ENCODE measurements around the gene RFTN2. TPM values are rescaled to one million over a fixed set of nuclear protein-coding genes. Genes with fewer than 3 reads are reported as not detected.
"Not testable (repeated sequence)": the region's sequence is repeated elsewhere in the genome, so short reads cannot be mapped to it uniquely, and the experiment has no call there.

The RFTN2 gene
- polyA plus RNA-seq, 1 of the 3 experiments (the other 2 are of a cell fraction): 0.05 TPM

- Histone ChIP-seq H4K20me1 (ENCODE audit: insufficient read depth) (no peaks in the 10 kb centered on the region), H3F3A (replicated peaks; ENCODE audit: insufficient read depth) (peaks cover 4% of the 10 kb centered on the region), H3K36me3 (replicated peaks in 1 of 2; ENCODE audit: control insufficient read depth in 1 of 2, insufficient read depth in 2 of 2, low read length in 1 of 2) (peaks cover 20 to 67% of the 10 kb centered on the region in 2 experiments), H3K4me1 (ENCODE audit: control insufficient read depth in 1 of 2, insufficient read depth in 2 of 2, low read depth in 1 of 2, low read length in 1 of 2) (0 out of 4 replicates have a peak, but pooled peaks cover 0 to 4% of the 10 kb centered on the region in 2 experiments), H3K79me2 (ENCODE audit: insufficient read depth) (peaks cover 3% of the 10 kb centered on the region; the same call in 1 of the 2 replicates), H3K27me3 (ENCODE audit: insufficient read depth) (no peaks in the 10 kb centered on the region), H3K4me2 (no peak overlapping the region), H3K27ac (ENCODE audit: low read depth in 2 of 2, low read length in 1 of 2) (no peak overlapping the region), H3K9ac (no peak overlapping the region), H2AFZ (ENCODE audit: low read depth) (no peak overlapping the region), H3K9me2 (no peaks in the 10 kb centered on the region), H3K4me3 (ENCODE audit: low read depth in 2 of 2, low read length in 1 of 2) (no peak overlapping the region), H3K9me3 (no peaks in the 10 kb centered on the region)
- ChIA-PET CTCF (no interaction called here), POLR2A (no interaction called here)
- TF ChIP-seq REST (IDR thresholded peaks at IDR 0.05; ENCODE audit: low read depth, low read length) (no peak), FOSL2 (IDR thresholded peaks at IDR 0.05; ENCODE audit: borderline replicate concordance, low read depth) (no peak)
- DNase-seq: no peak
Measured at GRCh38 chr2:197555467-197555866, 119.9 kb downstream of the RFTN2 start.

- peaks cover 34 to 75% of the 10 kb centered on the region in 2 experiments for H3K36me3 ChIP-seq (replicated peaks in 1 of 2; ENCODE audit: control insufficient read depth in 1 of 2, insufficient read depth in 2 of 2, low read length in 1 of 2)
- DNase-seq; H3K9me3 ChIP-seq; H3K9ac ChIP-seq; CTCF ChIA-PET; H3K27ac ChIP-seq (ENCODE audit: low read depth in 2 of 2, low read length in 1 of 2); H3K9me2 ChIP-seq; H3K4me3 ChIP-seq (ENCODE audit: low read depth in 2 of 2, low read length in 1 of 2); POLR2A ChIA-PET; H2AFZ ChIP-seq (ENCODE audit: low read depth); H3F3A ChIP-seq (replicated peaks; ENCODE audit: insufficient read depth); H3K27me3 ChIP-seq (ENCODE audit: insufficient read depth); H3K4me1 ChIP-seq (ENCODE audit: control insufficient read depth in 1 of 2, insufficient read depth in 2 of 2, low read depth in 1 of 2, low read length in 1 of 2); H4K20me1 ChIP-seq (ENCODE audit: insufficient read depth); H3K4me2 ChIP-seq: not testable (repeated sequence)
- H3K79me2 ChIP-seq (ENCODE audit: insufficient read depth): peaks cover 29% of the 10 kb centered on the region
- 99% methylated on average over 2 of the region's 2 CpGs for WGBS (ENCODE audit: low lambda C conversion rate)
Measured at GRCh38 chr2:197551260-197551659, 124.1 kb downstream of the RFTN2 start.

- POLR2A ChIA-PET: no interaction called here
- Histone ChIP-seq H3K79me2 (ENCODE audit: insufficient read depth) (peaks cover 50% of the 10 kb centered on the region), H3K36me3 (replicated peaks in 1 of 2; ENCODE audit: control insufficient read depth in 1 of 2, insufficient read depth in 2 of 2, low read length in 1 of 2) (peaks cover 40 to 76% of the 10 kb centered on the region in 2 experiments)
Measured at GRCh38 chr2:197548582-197548981, 126.8 kb downstream of the RFTN2 start.

More at GRCh38 chr2:197548582-197548981, 126.8 kb downstream of the RFTN2 start:
- 93% methylated on average over 5 of the region's 5 CpGs for WGBS (ENCODE audit: low lambda C conversion rate)
- Histone ChIP-seq H3K9me2 (no peaks in the 10 kb centered on the region), H4K20me1 (ENCODE audit: insufficient read depth) (peaks cover 6% of the 10 kb centered on the region; the same call in 1 of the 2 replicates), H3K27me3 (ENCODE audit: insufficient read depth) (no peaks in the 10 kb centered on the region), H3K9ac (no peak overlapping the region), H3K9me3 (no peaks in the 10 kb centered on the region), H3K27ac (ENCODE audit: low read depth in 2 of 2, low read length in 1 of 2) (no peak overlapping the region), H3F3A (replicated peaks; ENCODE audit: insufficient read depth) (peaks cover 4% of the 10 kb centered on the region), H3K4me2 (no peak overlapping the region), H3K4me3 (ENCODE audit: low read depth in 2 of 2, low read length in 1 of 2) (no peak overlapping the region), H2AFZ (ENCODE audit: low read depth) (no peak overlapping the region), H3K4me1 (ENCODE audit: control insufficient read depth in 1 of 2, insufficient read depth in 2 of 2, low read depth in 1 of 2, low read length in 1 of 2) (no peaks in the 10 kb centered on the region)
- DNase-seq: no peak
- CTCF ChIA-PET: no interaction called here
- TF ChIP-seq FOSL2 (IDR thresholded peaks at IDR 0.05; ENCODE audit: borderline replicate concordance, low read depth): no peak
- no peak for TF ChIP-seq FOXJ3 (CRISPR knock-in tag; IDR thresholded peaks at IDR 0.05)
- no peak for TF ChIP-seq GATA2 (CRISPR knock-in tag; IDR thresholded peaks at IDR 0.05)
- TF ChIP-seq TEAD4 (IDR thresholded peaks at IDR 0.05; ENCODE audit: borderline replicate concordance, insufficient read depth): no peak
- TF ChIP-seq CHD2 (IDR thresholded peaks at IDR 0.05; ENCODE audit: low read length, partially characterized antibody): no peak
- TF ChIP-seq ELF1 (IDR thresholded peaks at IDR 0.05): no peak
- no peak for TF ChIP-seq USF1 (IDR thresholded peaks at IDR 0.05; ENCODE audit: borderline replicate concordance, low read depth)

Data from SK-N-SH (cell line).